H1 (cell line): ENCODE measurements around the gene CD244. TPM values are rescaled to one million over a fixed set of nuclear protein-coding genes. Genes with fewer than 3 reads are reported as not detected.

ENCODE experiments used
- CTCF ChIA-PET: fragments of 300-600 bp; sonication (Branson Sonifier 250); formaldehyde crosslinking; loops from one replicate; lab custom pipeline; 2021; ENCODE audit not compliant: partially characterized antibody; lab: Charles Lee
- POLR2A ChIA-PET: fragments of 300-600 bp; sonication (Branson Sonifier 250); formaldehyde crosslinking; loops from one replicate; lab custom pipeline; 2021; ENCODE audit warnings: inconsistent platforms; ENCODE audit not compliant: partially characterized antibody; lab: Charles Lee
- DNase-seq, 2 experiments: peaks; one replicate each; pipeline versions ENCODE4 v3.0.0 to v3.0.0-alpha.2; 2010 to 2022; ENCODE audit warnings: low spot score in 2 of 2, low read depth in 1 of 2, mixed read lengths in 1 of 2
- FAIRE-seq: peaks from 2 replicates; lab custom pipeline; 2011; peaks lifted over from hg19 to GRCh38; lab: Jason Lieb, UNC
- H2AFZ ChIP-seq: 2 replicates; pipeline ENCODE4 v1.8.1; 2012; ENCODE audit warnings: low read length, inconsistent platforms
- H2AK5ac ChIP-seq: 2 replicates; pipeline ENCODE4 v1.6.1; 2013; ENCODE audit warnings: low read depth, low read length
- H2BK120ac ChIP-seq: replicated peaks from 2 replicates; pipeline ENCODE3; 2013; ENCODE audit warnings: low read depth, low read length, inconsistent platforms
- H2BK12ac ChIP-seq: 2 replicates; pipeline ENCODE4 v1.6.1; 2013; ENCODE audit warnings: low read depth, low read length
- H2BK15ac ChIP-seq: 2 replicates; pipeline ENCODE4 v1.6.1; 2013; ENCODE audit warnings: low read length
- H2BK20ac ChIP-seq: 2 replicates; pipeline ENCODE4 v1.6.1; 2013; ENCODE audit warnings: low read length
- H2BK5ac ChIP-seq: 2 replicates; pipeline ENCODE4 v1.6.1; 2013; ENCODE audit warnings: low read depth, low read length
- H3K14ac ChIP-seq: 2 replicates; pipeline ENCODE4 v1.6.1; 2013; ENCODE audit warnings: inconsistent platforms; ENCODE audit not compliant: insufficient read length
- H3K18ac ChIP-seq: 2 replicates; pipeline ENCODE4 v1.6.1; 2013; ENCODE audit warnings: low read length; ENCODE audit errors: extremely low read depth
- H3K23ac ChIP-seq: 2 replicates; pipeline ENCODE4 v1.6.1; 2013; ENCODE audit warnings: inconsistent platforms; ENCODE audit not compliant: insufficient read length
- H3K23me2 ChIP-seq: 2 replicates; pipeline ENCODE4 v1.6.1; 2013; ENCODE audit warnings: low read depth, low read length
- H3K27ac ChIP-seq: 2 replicates; pipeline ENCODE4 v1.6.1; 2011; ENCODE audit warnings: low read depth, low read length, inconsistent platforms
- H3K27me3 ChIP-seq, 4 experiments: replicated peaks in 1 of 4; 1 replicate in 1 of 4; 2 replicates in 3 of 4; pipeline versions ENCODE4 v1.6.1 to v1.8.1; 2011 to 2013; ENCODE audit warnings: low read length in 3 of 4, mild to moderate bottlenecking in 3 of 4, inconsistent platforms in 2 of 4, mixed read lengths in 2 of 4, moderate library complexity in 1 of 4; ENCODE audit not compliant: control insufficient read depth in 3 of 4, insufficient read depth in 3 of 4; ENCODE audit errors: extremely low read depth in 1 of 4
- H3K36me3 ChIP-seq, 4 experiments: 2 replicates each; pipeline versions ENCODE4 v1.6.1 to v1.8.1; 2011 to 2013; ENCODE audit warnings: mild to moderate bottlenecking in 4 of 4, low read length in 3 of 4, moderate library complexity in 2 of 4, control low read depth in 1 of 4, inconsistent platforms in 1 of 4; ENCODE audit not compliant: insufficient read depth in 4 of 4, control insufficient read depth in 2 of 4
- H3K4ac ChIP-seq: replicated peaks from 2 replicates; pipeline ENCODE3; 2013; ENCODE audit warnings: low read length, low read depth, mixed read lengths, inconsistent platforms; ENCODE audit not compliant: insufficient read length
- H3K4me1 ChIP-seq, 4 experiments: replicated peaks in 1 of 4; 1 replicate in 1 of 4; 2 replicates in 3 of 4; pipeline versions ENCODE4 v1.6.1 to v1.8.1; 2011 to 2013; ENCODE audit warnings: low read length in 3 of 4, inconsistent platforms in 2 of 4, mixed read lengths in 1 of 4; ENCODE audit not compliant: insufficient read depth in 4 of 4, control insufficient read depth in 3 of 4
- H3K4me2 ChIP-seq, 2 experiments: 2 replicates each; pipeline versions ENCODE4 v1.6.1 to v1.8.1; 2011 to 2013; ENCODE audit warnings: low read depth in 2 of 2, low read length in 2 of 2, control low read depth in 1 of 2, inconsistent platforms in 1 of 2, mild to moderate bottlenecking in 1 of 2; ENCODE audit not compliant: insufficient read depth in 1 of 2
- H3K4me3 ChIP-seq, 4 experiments: fragments of 200-600, 300-600 bp in 1 of 4; sonication (generic), shearing (Covaris generic), sonication (Bioruptor Twin) in 1 of 4; 2 replicates each; pipeline versions ENCODE4 v1.5.1 to v1.8.1; 2011 to 2016; ENCODE audit warnings: low read length in 4 of 4, low read depth in 3 of 4, control low read depth in 2 of 4, inconsistent platforms in 2 of 4, mild to moderate bottlenecking in 2 of 4, mixed read lengths in 1 of 4, moderate library complexity in 1 of 4; ENCODE audit not compliant: insufficient read depth in 2 of 4; ENCODE audit errors: extremely low read depth in 1 of 4
- H3K56ac ChIP-seq: replicated peaks from 2 replicates; pipeline ENCODE3; 2013; ENCODE audit warnings: low read depth, mild to moderate bottlenecking, mixed read lengths, low read length, inconsistent platforms; ENCODE audit not compliant: insufficient read length
- H3K79me1 ChIP-seq: 2 replicates; pipeline ENCODE4 v1.6.1; 2013; ENCODE audit warnings: low read depth, low read length, control low read depth
- H3K79me2 ChIP-seq, 2 experiments: 2 replicates each; pipeline versions ENCODE4 v1.6.1 to v1.8.1; 2012 to 2013; ENCODE audit warnings: low read length in 2 of 2, mild to moderate bottlenecking in 2 of 2, inconsistent platforms in 1 of 2; ENCODE audit not compliant: insufficient read depth in 2 of 2, control insufficient read depth in 1 of 2
- H3K9ac ChIP-seq, 4 experiments: replicated peaks in 1 of 4; 1 replicate in 1 of 4; 2 replicates in 3 of 4; pipeline versions ENCODE4 v1.6.1 to v1.8.1; 2011 to 2013; ENCODE audit warnings: low read depth in 3 of 4, low read length in 3 of 4, control low read depth in 2 of 4, mild to moderate bottlenecking in 2 of 4, moderate library complexity in 2 of 4, inconsistent platforms in 1 of 4; ENCODE audit errors: extremely low read depth in 1 of 4
- H3K9me3 ChIP-seq, 2 experiments: 2 replicates each; pipeline versions ENCODE4 v1.6.1 to v1.8.1; 2012 to 2013; ENCODE audit warnings: mild to moderate bottlenecking in 2 of 2, moderate library complexity in 2 of 2, control low read depth in 1 of 2, inconsistent platforms in 1 of 2, low read depth in 1 of 2, low read length in 1 of 2, mixed read lengths in 1 of 2; ENCODE audit not compliant: insufficient read depth in 2 of 2
- H4K20me1 ChIP-seq, 2 experiments: replicated peaks in 1 of 2; 2 replicates each; pipeline versions ENCODE3 to v1.8.1; 2011 to 2013; ENCODE audit warnings: inconsistent platforms in 2 of 2, low read length in 2 of 2, mild to moderate bottlenecking in 1 of 2; ENCODE audit not compliant: insufficient read depth in 2 of 2, control insufficient read depth in 1 of 2
- H4K5ac ChIP-seq: 2 replicates; pipeline ENCODE4 v1.6.1; 2013; ENCODE audit warnings: low read length, low read depth, mixed read lengths, inconsistent platforms; ENCODE audit not compliant: insufficient read length
- H4K8ac ChIP-seq: 2 replicates; pipeline ENCODE4 v1.8.0; 2013; ENCODE audit warnings: mild to moderate bottlenecking, moderate library complexity, low read length, inconsistent platforms; ENCODE audit not compliant: insufficient read depth; ENCODE audit errors: extremely low read depth
- H4K91ac ChIP-seq: replicated peaks from 2 replicates; pipeline ENCODE3; 2013; ENCODE audit warnings: low read length, mixed read lengths, inconsistent platforms; ENCODE audit not compliant: insufficient read length
- ASH2L ChIP-seq: fragments of 200-600, 300-600 bp; sonication (generic); IDR thresholded peaks from one replicate; pipeline ENCODE4 v1.7.1; 2017; ENCODE audit warnings: low read length
- EGR1 ChIP-seq: IDR thresholded peaks from 2 replicates; pipeline ENCODE4 v1.6.1; 2011; ENCODE audit warnings: low read depth, low read length, borderline replicate concordance
- GTF2F1 ChIP-seq: IDR thresholded peaks from 2 replicates; pipeline ENCODE4 v1.6.1; 2012; ENCODE audit warnings: low read depth, low read length, improper control_type of control experiment, borderline replicate concordance
- KDM1A ChIP-seq: fragments of 200-600, 300-600 bp; sonication (generic); IDR thresholded peaks from 2 replicates; pipeline ENCODE4 v1.7.1; 2016; ENCODE audit warnings: mild to moderate bottlenecking, low read length, borderline replicate concordance
- MAFK ChIP-seq: IDR thresholded peaks from 2 replicates; pipeline ENCODE4 v1.6.1; 2012; ENCODE audit warnings: low read depth, mild to moderate bottlenecking, improper control_type of control experiment, low read length
- NRF1 ChIP-seq: IDR thresholded peaks from 2 replicates; pipeline ENCODE4 v1.6.1; 2011; ENCODE audit warnings: mild to moderate bottlenecking, low read depth, low read length, improper control_type of control experiment
- RAD21 ChIP-seq, 2 experiments: IDR thresholded peaks in 1 of 2; conservative IDR thresholded peaks in 1 of 2; 2 replicates each; pipeline ENCODE4 v1.6.1; 2011; ENCODE audit warnings: low read depth in 2 of 2, low read length in 2 of 2, improper control_type of control experiment in 1 of 2, inconsistent platforms in 1 of 2, mild to moderate bottlenecking in 1 of 2, moderate library complexity in 1 of 2
- SIN3A ChIP-seq, 2 experiments: IDR thresholded peaks in 1 of 2; conservative IDR thresholded peaks in 1 of 2; 2 replicates each; pipeline ENCODE4 v1.6.1; 2011 to 2012; ENCODE audit warnings: low read length in 2 of 2, improper control_type of control experiment in 1 of 2, low read depth in 1 of 2, mild to moderate bottlenecking in 1 of 2
- TAF1 ChIP-seq: IDR thresholded peaks from 2 replicates; pipeline ENCODE4 v1.6.1; 2011; ENCODE audit warnings: mild to moderate bottlenecking, low read depth, low read length
- USF2 ChIP-seq: IDR thresholded peaks from 2 replicates; pipeline ENCODE4 v1.6.1; 2011; ENCODE audit warnings: low read length, improper control_type of control experiment
- WGBS, 2 experiments: shearing (Covaris generic) in 1 of 2; methylation state at CpG; one replicate each; pipeline versions ENCODE4 v1.1.6 to v1.1.7; 2013 to 2015; ENCODE audit warnings: low lambda C conversion rate in 2 of 2, mixed read lengths in 2 of 2, inconsistent platforms in 1 of 2, low coverage in 1 of 2, missing lambda C conversion rate in 1 of 2; ENCODE audit not compliant: insufficient replicate concordance in 2 of 2, insufficient coverage in 1 of 2, insufficient read length in 1 of 2; ENCODE audit errors: extremely low coverage in 1 of 2, missing lambda C conversion rate in 1 of 2; 5-methylcytosine and 5-hydroxymethylcytosine counted together
- polyA plus RNA-seq, 7 experiments: library from polyadenylated mRNA; depleted of rRNA in 3 of 7; stranded (reverse) in 5 of 7; unstranded in 2 of 7; fragments of >200 nt in 5 of 7; fragments of 200-250 nt in 2 of 7; gene quantifications; 1 replicate in 5 of 7; 2 replicates in 1 of 7; 4 replicates in 1 of 7; pipeline versions ENCODE4 v1.2.1 to v1.2.3, GENCODE V29; 2011 to 2013; ENCODE audit warnings: missing spikeins in 2 of 7, mixed read lengths in 2 of 7
- total RNA-seq: library from RNA; stranded (reverse); fragmentation: NEBNext Ultra II Directional; extraction: Animal tissue kit (Norgen Biotek cat#: 25700); gene quantifications from 2 replicates; pipeline ENCODE4 v1.2.1, GENCODE V29; 2021

Gene CD244
- total and polyA plus RNA-seq, 2 of the 8 experiments (the other 6 are each of a cell fraction or from before 2014, with no cell fraction given) = not detected

DNA sequence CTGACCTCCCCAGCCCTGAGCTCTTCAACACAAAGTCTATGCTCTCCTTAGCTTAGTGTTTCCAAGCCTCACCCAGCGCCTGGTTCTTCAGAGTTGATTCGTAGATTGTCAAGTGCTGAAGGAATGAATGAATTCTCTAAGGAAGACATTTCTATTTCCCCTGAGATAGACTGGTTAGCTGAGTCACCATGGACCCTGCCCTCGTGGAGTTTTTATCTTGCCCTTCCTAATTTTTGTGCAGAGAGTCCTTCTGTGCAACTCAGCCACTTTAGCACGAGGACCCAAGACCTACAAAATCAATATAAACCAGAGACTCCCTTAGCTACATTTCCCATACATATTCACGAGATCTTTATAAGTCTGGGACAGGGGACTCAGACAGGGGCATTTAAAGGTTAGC, 2.6 kb upstream of the CD244 start:
- no peak overlapping the region for H3K18ac ChIP-seq
- no peaks in the 10 kb centered on the region for H4K20me1 ChIP-seq
- H2AFZ ChIP-seq = no peak overlapping the region
- no peak for FAIRE-seq
- no peak overlapping the region for H3K9ac ChIP-seq
- H2AK5ac ChIP-seq = no peak overlapping the region
- no peak overlapping the region for H2BK5ac ChIP-seq
- H3K27me3 ChIP-seq = no peaks in the 10 kb centered on the region
- no peak overlapping the region for H3K14ac ChIP-seq
- H3K4me3 ChIP-seq = no peak overlapping the region
- ChIA-PET CTCF (interaction anchor here (0.9 to 5.5 kb wide), 12 partner anchors 11 to 123 kb away, joined by 3 to 35 read pairs (median 4); partner anchors contain the start of gene ITLN2), POLR2A (no interaction called here)
- H3K79me2 ChIP-seq = no peaks in the 10 kb centered on the region
- H2BK12ac ChIP-seq = no peak overlapping the region
- H3K4me1 ChIP-seq = peaks cover 0 to 2% (median 0%) of the 10 kb centered on the region in 4 experiments; a peak in 1 of 7 replicates
- H3K27ac ChIP-seq = no peak overlapping the region
- no peak for DNase-seq
- H3K4me2 ChIP-seq = no peak overlapping the region
- H3K9me3 ChIP-seq = no peaks in the 10 kb centered on the region
- no peaks in the 10 kb centered on the region for H3K79me1 ChIP-seq
- H4K91ac ChIP-seq = no peak overlapping the region
- no peak overlapping the region for H3K4ac ChIP-seq
- no peaks in the 10 kb centered on the region for H3K23me2 ChIP-seq
- H3K23ac ChIP-seq = no peak overlapping the region
- H2BK20ac ChIP-seq = no peak overlapping the region
- no peak overlapping the region for H2BK15ac ChIP-seq
- H2BK120ac ChIP-seq = no peak overlapping the region
- no peak overlapping the region for H4K8ac ChIP-seq
- H3K36me3 ChIP-seq = no peaks in the 10 kb centered on the region
- no peak overlapping the region for H3K56ac ChIP-seq
- H4K5ac ChIP-seq = no peak overlapping the region
- WGBS, 2 experiments = 94% methylated on average over 5 of the region's 5 CpGs; no CpG with 5 or more reads in 1 of the 2 experiments
- TF ChIP-seq MAFK (no peak), SIN3A (conservative IDR thresholded peaks at IDR 0.05 in 1 of 2, IDR thresholded peaks at IDR 0.05 in 1 of 2; ENCODE audit: low read depth in 1 of 2, low read length in 2 of 2) (no peak), ASH2L (no peak), GTF2F1 (no peak), TAF1 (no peak), EGR1 (no peak), USF2 (no peak), RAD21 (IDR thresholded peaks at IDR 0.05 in 1 of 2, conservative IDR thresholded peaks at IDR 0.05 in 1 of 2; ENCODE audit: low read depth in 2 of 2, low read length in 2 of 2) (no peak), NRF1 (no peak), KDM1A (no peak)
